Right cardiac atrium (tissue), 5 donors: ENCODE results near the gene TEX19. TPM values are rescaled to one million over a fixed set of nuclear protein-coding genes. Genes with fewer than 3 reads are reported as not detected.
A peak's percentile ranks its signal among the peaks of the same experiment; 100 is the strongest.
"Not testable (repeated sequence)": the region's sequence is repeated elsewhere in the genome, so short reads cannot be mapped to it uniquely, and the experiment has no call there.

ENCODE experiments used
- ATAC-seq, 2 donors: fragments of 200-7000 bp; cut with Tn5 transposase; one replicate each; pipeline versions ENCODE4 v1.8.0 to v1.9.1; 2020; ENCODE audit warnings: moderate library complexity in 2 of 2, mild to moderate bottlenecking in 1 of 2
- DNase-seq, 3 donors: peaks; one replicate each; pipeline ENCODE4 v3.0.0-alpha.2; 2020
- H3K27ac ChIP-seq: one replicate; pipeline ENCODE4 v1.5.1; 2013; ENCODE audit warnings: mild to moderate bottlenecking, low read length, control low read depth, moderate library complexity
- H3K27me3 ChIP-seq: one replicate; pipeline ENCODE4 v1.6.1; 2013; ENCODE audit not compliant: control insufficient read depth, insufficient read depth
- H3K4me1 ChIP-seq: one replicate; pipeline ENCODE4 v1.6.1; 2013; ENCODE audit warnings: low read length; ENCODE audit not compliant: control insufficient read depth, insufficient read depth
- H3K4me3 ChIP-seq: one replicate; pipeline ENCODE4 v1.5.1; 2013; ENCODE audit warnings: low read length, control low read depth
- H3K9me3 ChIP-seq: one replicate; pipeline ENCODE4 v1.6.1; 2013; ENCODE audit warnings: low read length; ENCODE audit not compliant: control insufficient read depth
- WGBS: extraction: QIAGEN DNeasy Blood & Tissue Kit; methylation state at CpG from one replicate; pipeline ENCODE4 v1.1.7; 2013; 5-methylcytosine and 5-hydroxymethylcytosine counted together
- intact Hi-C, 4 donors: fragments of 100-400 bp; cut with DNase I; formaldehyde crosslinking; loops; one replicate each; pipeline versions ENCODE4 v1.11.0 to v1.14.0; 2022 to 2023
- polyA plus RNA-seq: library from polyadenylated mRNA; stranded (reverse); fragments of 200-250 nt; gene quantifications from one replicate; pipeline ENCODE4 v1.2.3, GENCODE V29; 2013
- total RNA-seq, 4 donors: library from RNA; stranded (reverse); fragmentation: NEBNext Ultra II Directional; extraction: Animal tissue kit (Norgen Biotek cat#: 25700); gene quantifications; one replicate each; pipeline ENCODE4 v1.2.1, GENCODE V29; 2021
- donor health status: healthy with polysubstance abuse.
- donor health status: DM: no; HTN: yes; CAD: no.
- donor health status: DM: no; HTN: no; CAD: no.
- donor health status: DM: no; HTN: yes; CAD: no; lungs with severe emphysema.
- donor health status: DM: yes; HTN: yes; CAD: no.

The TEX19 gene
- total and polyA plus RNA-seq, 5 donors, result not detected

- ATAC-seq, H3K4me1 ChIP-seq, H3K4me3 ChIP-seq, H3K27me3 ChIP-seq, H3K27ac ChIP-seq, H3K9me3 ChIP-seq, intact Hi-C loops: not testable (repeated sequence)
- WGBS, result 77% methylated on average over 10 of the region's 10 CpGs
- DNase-seq, result peak in 1 of 3 donors; percentile 7
These were observed 14.0 kb downstream of the TEX19 start for GRCh38 chr17:82373072-82373452.

- peak in 1 of 2 donors; percentile 42 for ATAC-seq
- no peaks in the 10 kb centered on the region for H3K9me3 ChIP-seq
- DNase-seq, result peak in 1 of 3 donors; percentile 74
- intact Hi-C loops, result no loop called here
- H3K4me1 ChIP-seq, result no peaks in the 10 kb centered on the region
- H3K27ac ChIP-seq, result no peak overlapping the region
- no peaks in the 10 kb centered on the region for H3K27me3 ChIP-seq
- WGBS, result 80% methylated on average over 37 of the region's 37 CpGs
- no peak overlapping the region for H3K4me3 ChIP-seq
These were observed 14.9 kb downstream of the TEX19 start for GRCh38 chr17:82373731-82374625.

- ATAC-seq (no peak), DNase-seq (peak in 1 of 3 donors; percentile 58)
- Histone ChIP-seq H3K4me1 (no peaks in the 10 kb centered on the region), H3K27ac (no peak overlapping the region), H3K4me3 (no peak overlapping the region), H3K9me3 (no peaks in the 10 kb centered on the region), H3K27me3 (no peaks in the 10 kb centered on the region)
- intact Hi-C loops, result no loop called here
- 50% methylated on average over 79 of the region's 79 CpGs for WGBS
These were observed 15.7 kb downstream of the TEX19 start for GRCh38 chr17:82374626-82375331.

- Histone ChIP-seq H3K27ac (no peak overlapping the region), H3K4me3 (no peak overlapping the region), H3K27me3 (no peaks in the 10 kb centered on the region), H3K4me1 (no peaks in the 10 kb centered on the region), H3K9me3 (no peaks in the 10 kb centered on the region)
- intact Hi-C loops, result no loop called here
- 61% methylated on average over 46 of the region's 46 CpGs for WGBS
- ATAC-seq (no peak), DNase-seq (peak in 2 of 3 donors; percentile 47 to 51)
These were observed 16.5 kb downstream of the TEX19 start for GRCh38 chr17:82375359-82376041.

- no peaks in the 10 kb centered on the region for H3K4me1 ChIP-seq
- H3K4me3 ChIP-seq, result no peak overlapping the region
- intact Hi-C loops, result no loop called here
- no peaks in the 10 kb centered on the region for H3K27me3 ChIP-seq
- H3K9me3 ChIP-seq, result no peaks in the 10 kb centered on the region
- 78% methylated on average over 16 of the region's 16 CpGs for WGBS
- DNase-seq (peak in 1 of 3 donors; percentile 63), ATAC-seq (no peak)
- no peak overlapping the region for H3K27ac ChIP-seq
These were observed 17.1 kb downstream of the TEX19 start for GRCh38 chr17:82376042-82376730.

- H3K9me3 ChIP-seq, H3K27ac ChIP-seq, H3K27me3 ChIP-seq, H3K4me1 ChIP-seq, DNase-seq, intact Hi-C loops, ATAC-seq, H3K4me3 ChIP-seq: not testable (repeated sequence)
- WGBS, result 48% methylated on average over 3 of the region's 5 CpGs
These were observed 18.2 kb downstream of the TEX19 start for GRCh38 chr17:82377294-82377693.

- intact Hi-C loops, result no loop called here
- no peaks in the 10 kb centered on the region for H3K27me3 ChIP-seq
- H3K4me3 ChIP-seq, result no peak overlapping the region
- H3K27ac ChIP-seq, result no peak overlapping the region
- H3K9me3 ChIP-seq, result no peaks in the 10 kb centered on the region
- no peaks in the 10 kb centered on the region for H3K4me1 ChIP-seq
- no peak for DNase-seq
- ATAC-seq, result no peak
- WGBS, result 73% methylated on average over 31 of the region's 31 CpGs
These were observed 19.1 kb downstream of the TEX19 start for GRCh38 chr17:82377924-82378740.

GRCh38 chr17:82378741-82379021, 19.6 kb downstream of the TEX19 start:
- no peak for DNase-seq

GRCh38 chr17:82380860-82381702, 22.0 kb downstream of the TEX19 start:
- WGBS, result 62% methylated on average over 23 of the region's 23 CpGs
- H3K27ac ChIP-seq, result no peak overlapping the region
- H3K9me3 ChIP-seq, result no peaks in the 10 kb centered on the region
- H3K27me3 ChIP-seq, result no peaks in the 10 kb centered on the region
- no peak for ATAC-seq
- no peaks in the 10 kb centered on the region for H3K4me1 ChIP-seq
- intact Hi-C loops, result no loop called here
- H3K4me3 ChIP-seq, result no peak overlapping the region
- no peak for DNase-seq

More at GRCh38 chr17:82378741-82379021, 19.6 kb downstream of the TEX19 start:
- H3K27me3 ChIP-seq, result no peaks in the 10 kb centered on the region
- H3K27ac ChIP-seq, result no peak overlapping the region
- ATAC-seq, result no peak
- no peaks in the 10 kb centered on the region for H3K9me3 ChIP-seq
- intact Hi-C loops, result no loop called here
- H3K4me3 ChIP-seq, result no peak overlapping the region
- 68% methylated on average over 10 of the region's 10 CpGs for WGBS
- no peaks in the 10 kb centered on the region for H3K4me1 ChIP-seq

- 72% methylated on average over 10 of the region's 10 CpGs for WGBS
- H3K27me3 ChIP-seq, H3K4me1 ChIP-seq, DNase-seq, ATAC-seq, H3K27ac ChIP-seq, intact Hi-C loops, H3K4me3 ChIP-seq, H3K9me3 ChIP-seq: not testable (repeated sequence)
These were observed 22.6 kb downstream of the TEX19 start for GRCh38 chr17:82381703-82382009.
